DND-41 (cell line): ENCODE measurements around the gene ASPM.

Experiments
- ATAC-seq: fragments of 200-7000 bp; cut with Tn5 transposase; 3 replicates; pipeline ENCODE4 v1.9.1; 2021; ENCODE audit warnings: low read depth; ENCODE audit not compliant: insufficient read depth
- DNase-seq: peaks from one replicate; pipeline ENCODE4 v3.0.0-alpha.2; 2020
- H2AFZ ChIP-seq: 2 replicates; pipeline ENCODE4 v1.6.0; 2012; ENCODE audit warnings: low read depth, low read length
- H3K27ac ChIP-seq: 2 replicates; pipeline ENCODE4 v1.5.1; 2012; ENCODE audit warnings: low read length, inconsistent platforms
- H3K27me3 ChIP-seq: fragments of 200-600 bp; sonication (generic); 2 replicates; pipeline ENCODE4 v1.6.0; 2012; ENCODE audit warnings: low read length, mild to moderate bottlenecking, inconsistent platforms; ENCODE audit not compliant: insufficient read depth, poor library complexity
- H3K36me3 ChIP-seq: 2 replicates; pipeline ENCODE4 v1.5.1; 2012; ENCODE audit warnings: low read length, inconsistent platforms; ENCODE audit not compliant: insufficient read depth
- H3K4me1 ChIP-seq: 2 replicates; pipeline ENCODE4 v1.5.1; 2012; ENCODE audit warnings: mild to moderate bottlenecking, low read length; ENCODE audit not compliant: insufficient read depth
- H3K4me2 ChIP-seq: 2 replicates; pipeline ENCODE4 v1.6.0; 2012; ENCODE audit warnings: mild to moderate bottlenecking, moderate library complexity, low read length, inconsistent platforms; ENCODE audit not compliant: insufficient read depth
- H3K4me3 ChIP-seq, 2 experiments: fragments of 200-600 bp in 1 of 2; shearing (Covaris generic) in 1 of 2; 2 replicates each; pipeline ENCODE4 v1.5.1; 2012 to 2016; ENCODE audit warnings: inconsistent platforms in 2 of 2, low read length in 2 of 2, mild to moderate bottlenecking in 2 of 2, low read depth in 1 of 2, moderate library complexity in 1 of 2
- H3K79me2 ChIP-seq: 2 replicates; pipeline ENCODE4 v1.6.0; 2012; ENCODE audit warnings: low read length, inconsistent platforms; ENCODE audit not compliant: insufficient read depth
- H3K9ac ChIP-seq: 2 replicates; pipeline ENCODE4 v1.6.0; 2012; ENCODE audit warnings: low read depth, mild to moderate bottlenecking, inconsistent platforms, low read length, moderate library complexity
- H3K9me3 ChIP-seq: 2 replicates; pipeline ENCODE4 v1.5.1; 2012; ENCODE audit warnings: low read length, moderate library complexity, mild to moderate bottlenecking, inconsistent platforms; ENCODE audit not compliant: insufficient read depth, severe bottlenecking
- H4K20me1 ChIP-seq: 2 replicates; pipeline ENCODE4 v1.6.0; 2012; ENCODE audit warnings: low read length; ENCODE audit not compliant: insufficient read depth
- CTCF ChIP-seq: IDR thresholded peaks from 2 replicates; pipeline ENCODE4 v1.5.1; 2012; ENCODE audit warnings: borderline replicate concordance, low read length, moderate library complexity, mild to moderate bottlenecking; ENCODE audit not compliant: poor library complexity, severe bottlenecking; ENCODE audit errors: extremely low read depth
- EZH2 ChIP-seq: IDR thresholded peaks from 3 replicates; pipeline ENCODE4 v1.6.1; 2012; ENCODE audit warnings: borderline replicate concordance, low read depth, mild to moderate bottlenecking, moderate library complexity, low read length, inconsistent platforms; ENCODE audit not compliant: severe bottlenecking

The ASPM gene

GRCh38 chr1:197073978-197074377 is 72.5 kb downstream of the ASPM start:
- Histone ChIP-seq H4K20me1 (no peaks in the 10 kb centered on the region), H3K27me3 (no peaks in the 10 kb centered on the region), H3K79me2 (no peaks in the 10 kb centered on the region), H3K9me3 (no peaks in the 10 kb centered on the region), H3K9ac (no peak overlapping the region), H3K4me2 (no peak overlapping the region), H3K4me1 (no peaks in the 10 kb centered on the region), H3K27ac (no peak overlapping the region), H3K36me3 (no peaks in the 10 kb centered on the region), H3K4me3 (no peak overlapping the region), H2AFZ (no peak overlapping the region)
- no peak for ATAC-seq
- TF ChIP-seq CTCF (no peak), EZH2 (no peak)
- DNase-seq: no peak

- DNase-seq: no peak
- no peak overlapping the region for H3K9ac ChIP-seq
- H2AFZ ChIP-seq: no peak overlapping the region
- H3K27ac ChIP-seq: no peak overlapping the region
- H3K4me1 ChIP-seq: no peaks in the 10 kb centered on the region
- no peak overlapping the region for H3K4me3 ChIP-seq
- H4K20me1 ChIP-seq: no peaks in the 10 kb centered on the region
- no peak overlapping the region for H3K4me2 ChIP-seq
- ATAC-seq: no peak
- no peak for TF ChIP-seq EZH2
- TF ChIP-seq CTCF: no peak
- no peaks in the 10 kb centered on the region for H3K9me3 ChIP-seq
- H3K79me2 ChIP-seq: no peaks in the 10 kb centered on the region
- H3K27me3 ChIP-seq: no peaks in the 10 kb centered on the region
- no peaks in the 10 kb centered on the region for H3K36me3 ChIP-seq
These were observed 79.0 kb downstream of the ASPM start for GRCh38 chr1:197067457-197067818.

DNA sequence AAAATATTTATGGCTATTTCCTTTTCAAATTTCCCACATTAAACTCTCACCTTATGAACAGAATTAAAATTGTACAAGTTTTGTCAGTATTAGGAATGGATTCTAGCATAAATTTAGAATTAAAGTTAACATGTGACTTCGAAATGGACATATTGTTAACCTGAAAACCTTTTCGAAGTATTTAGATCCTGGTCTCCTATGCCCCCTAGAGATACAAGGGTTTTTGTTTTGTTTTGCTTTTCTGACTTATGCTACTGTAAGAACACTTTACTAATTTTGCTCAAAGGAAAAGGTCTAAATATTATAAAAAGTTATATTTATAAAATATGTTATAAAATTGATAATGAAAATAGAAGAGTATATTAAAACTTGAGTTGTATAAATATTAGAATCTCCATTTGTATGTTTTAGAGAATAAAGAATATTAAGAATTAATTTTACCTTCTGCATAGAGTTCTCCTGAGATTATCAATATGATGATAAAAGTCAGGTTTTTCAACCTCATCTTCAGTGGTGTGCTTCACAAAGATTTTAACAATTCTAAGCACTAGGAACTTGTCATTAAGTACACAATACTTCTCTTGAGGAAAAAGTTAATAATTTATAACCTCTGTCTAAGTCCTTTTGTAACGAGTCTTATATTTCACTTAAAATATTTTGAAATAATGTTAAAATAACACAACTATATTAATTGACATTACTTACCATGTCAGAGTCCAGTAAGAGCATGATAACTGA is 79.6 kb downstream of the ASPM start, which contains the start of gene F13B:
Gene F13B, minus strand, starts transcription at position 542 of the 738 bp plus-strand sequence. Its CDS starts 37 bp downstream, at position 505.
- no peaks in the 10 kb centered on the region for H3K4me1 ChIP-seq
- no peak within 1 kb of the TSS for H3K4me2 ChIP-seq
- no peaks in the 10 kb centered on the region for H3K79me2 ChIP-seq
- no peak within 1 kb of the TSS for H2AFZ ChIP-seq
- no peaks in the 10 kb centered on the region for H4K20me1 ChIP-seq
- no peak for ATAC-seq
- H3K9me3 ChIP-seq: no peaks in the 10 kb centered on the region
- no peaks in the 10 kb centered on the region for H3K36me3 ChIP-seq
- TF ChIP-seq CTCF (no peak), EZH2 (no peak)
- no peaks in the 10 kb centered on the region for H3K27me3 ChIP-seq
- no peak within 1 kb of the TSS for H3K27ac ChIP-seq
- no peak within 1 kb of the TSS for H3K4me3 ChIP-seq
- no peak within 1 kb of the TSS for H3K9ac ChIP-seq
- DNase-seq: no peak
